CD4-positive, alpha-beta T cell treated with Interleukin-6 for 4 hours (primary cell): ENCODE measurements around the gene ATG2B.
"Not testable (repeated sequence)": the region's sequence is repeated elsewhere in the genome, so short reads cannot be mapped to it uniquely, and the experiment has no call there.

Experiments
- DNase-seq: peaks from one replicate; pipeline ENCODE4 v3.0.0-alpha.2; 2020; ENCODE audit warnings: mixed read lengths

The ATG2B gene

GRCh38 chr14:96247031-96247430 lies 116.1 kb downstream of the ATG2B start:
- no peak for DNase-seq

- no peak for DNase-seq
Measured at GRCh38 chr14:96246539-96246847, 116.6 kb downstream of the ATG2B start.

- DNase-seq, result no peak
Measured at GRCh38 chr14:96245710-96246538, 117.2 kb downstream of the ATG2B start.

- not testable (repeated sequence) for DNase-seq
Measured at GRCh38 chr14:96245074-96245473, 118.1 kb downstream of the ATG2B start.

- DNase-seq, result no peak
Measured at GRCh38 chr14:96243785-96244184, 119.4 kb downstream of the ATG2B start.

GRCh38 chr14:96242126-96242525 lies 121.0 kb downstream of the ATG2B start:
- no peak for DNase-seq

- no peak for DNase-seq
Measured at GRCh38 chr14:96240641-96241040, 122.5 kb downstream of the ATG2B start.

GRCh38 chr14:96239711-96240141 lies 123.4 kb downstream of the ATG2B start:
- no peak for DNase-seq

- no peak for DNase-seq
Measured at GRCh38 chr14:96238676-96239265, 124.4 kb downstream of the ATG2B start.

- DNase-seq, result no peak
Measured at GRCh38 chr14:96237641-96238040, 125.5 kb downstream of the ATG2B start.

GRCh38 chr14:96235426-96235825 lies 127.7 kb downstream of the ATG2B start:
- DNase-seq, result no peak

GRCh38 chr14:96233661-96234060 lies 129.5 kb downstream of the ATG2B start:
- no peak for DNase-seq

- no peak for DNase-seq
Measured at GRCh38 chr14:96232506-96232905, 130.6 kb downstream of the ATG2B start.

GRCh38 chr14:96231526-96232130 lies 131.5 kb downstream of the ATG2B start:
- no peak for DNase-seq

- no peak for DNase-seq
Measured at GRCh38 chr14:96231056-96231455, 132.1 kb downstream of the ATG2B start.

- DNase-seq, result no peak
Measured at GRCh38 chr14:96229315-96229714, 133.8 kb downstream of the ATG2B start.
